Measurements from ENCODE around the gene SUPT4H1.

DNA sequence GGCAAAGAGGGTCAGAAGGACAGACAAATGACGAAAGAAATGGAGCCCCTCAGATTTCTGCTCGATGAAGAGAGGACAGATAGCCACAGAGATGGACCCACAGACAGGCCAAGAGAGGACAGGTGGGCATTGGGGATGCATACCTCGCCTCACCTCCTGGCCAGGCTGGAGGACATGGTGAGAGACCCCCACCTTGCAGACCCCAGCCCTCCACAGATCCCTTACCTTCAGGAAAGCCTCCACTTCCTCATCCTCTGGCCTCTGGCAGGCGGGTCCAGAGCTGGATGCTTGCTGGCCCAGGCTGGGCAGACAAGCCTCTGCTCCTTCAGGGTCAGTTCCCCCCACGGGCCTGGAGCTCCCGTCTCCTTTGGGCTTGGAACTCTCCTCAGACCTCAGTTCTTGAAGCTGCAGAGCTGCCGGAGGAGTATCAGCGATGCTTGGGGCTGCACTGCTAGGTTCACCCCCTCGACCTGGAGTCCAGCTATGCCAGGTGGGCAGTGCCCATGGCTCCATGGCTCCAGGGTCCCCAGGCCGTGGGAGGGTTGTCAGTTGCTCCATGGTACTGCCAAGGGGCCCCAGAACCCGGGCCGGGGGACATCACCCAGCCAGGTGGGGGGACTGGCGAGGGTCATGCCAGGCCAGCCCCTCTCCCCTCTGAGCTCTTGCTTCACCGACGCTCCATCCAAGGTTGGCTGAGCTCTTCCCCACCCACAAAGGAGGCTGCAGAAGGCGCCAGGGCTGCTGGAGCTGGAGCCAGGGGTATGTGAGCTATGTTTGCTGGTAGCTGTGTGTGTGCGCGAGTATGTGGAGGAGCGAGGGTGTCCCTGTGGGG, 24.4 kb downstream of the SUPT4H1 start:
- TF ChIP-seq, protein P1, sequence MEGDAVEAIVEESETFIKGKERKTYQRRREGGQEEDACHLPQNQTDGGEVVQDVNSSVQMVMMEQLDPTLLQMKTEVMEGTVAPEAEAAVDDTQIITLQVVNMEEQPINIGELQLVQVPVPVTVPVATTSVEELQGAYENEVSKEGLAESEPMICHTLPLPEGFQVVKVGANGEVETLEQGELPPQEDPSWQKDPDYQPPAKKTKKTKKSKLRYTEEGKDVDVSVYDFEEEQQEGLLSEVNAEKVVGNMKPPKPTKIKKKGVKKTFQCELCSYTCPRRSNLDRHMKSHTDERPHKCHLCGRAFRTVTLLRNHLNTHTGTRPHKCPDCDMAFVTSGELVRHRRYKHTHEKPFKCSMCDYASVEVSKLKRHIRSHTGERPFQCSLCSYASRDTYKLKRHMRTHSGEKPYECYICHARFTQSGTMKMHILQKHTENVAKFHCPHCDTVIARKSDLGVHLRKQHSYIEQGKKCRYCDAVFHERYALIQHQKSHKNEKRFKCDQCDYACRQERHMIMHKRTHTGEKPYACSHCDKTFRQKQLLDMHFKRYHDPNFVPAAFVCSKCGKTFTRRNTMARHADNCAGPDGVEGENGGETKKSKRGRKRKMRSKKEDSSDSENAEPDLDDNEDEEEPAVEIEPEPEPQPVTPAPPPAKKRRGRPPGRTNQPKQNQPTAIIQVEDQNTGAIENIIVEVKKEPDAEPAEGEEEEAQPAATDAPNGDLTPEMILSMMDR (conservative IDR thresholded peaks at IDR 0.05), result no peak
- TF ChIP-seq EZH2 (IDR thresholded peaks at IDR 0.05; ENCODE audit: low read depth), result no peak
